Hepatocyte (in vitro differentiated cells): ENCODE measurements around the gene CNTN4.

Experiments
- CTCF ChIP-seq: fragments of 200-600 bp; sonication (generic); IDR thresholded peaks from 2 replicates; pipeline ENCODE4 v1.5.1; 2016; ENCODE audit warnings: antibody characterized with exemption, mild to moderate bottlenecking; ENCODE audit not compliant: poor library complexity
- EZH2 ChIP-seq: fragments of 200-600 bp; sonication (generic); IDR thresholded peaks from 2 replicates; pipeline ENCODE4 v1.6.1; 2016; ENCODE audit warnings: antibody characterized with exemption, mild to moderate bottlenecking, borderline replicate concordance
- EZH2phosphoT487 ChIP-seq: fragments of 200-600 bp; sonication (generic); IDR thresholded peaks from one replicate; pipeline ENCODE4 v1.6.1; 2018; ENCODE audit warnings: antibody characterized with exemption, mild to moderate bottlenecking, low read depth, moderate library complexity; ENCODE audit not compliant: unreplicated experiment, severe bottlenecking

DNA sequence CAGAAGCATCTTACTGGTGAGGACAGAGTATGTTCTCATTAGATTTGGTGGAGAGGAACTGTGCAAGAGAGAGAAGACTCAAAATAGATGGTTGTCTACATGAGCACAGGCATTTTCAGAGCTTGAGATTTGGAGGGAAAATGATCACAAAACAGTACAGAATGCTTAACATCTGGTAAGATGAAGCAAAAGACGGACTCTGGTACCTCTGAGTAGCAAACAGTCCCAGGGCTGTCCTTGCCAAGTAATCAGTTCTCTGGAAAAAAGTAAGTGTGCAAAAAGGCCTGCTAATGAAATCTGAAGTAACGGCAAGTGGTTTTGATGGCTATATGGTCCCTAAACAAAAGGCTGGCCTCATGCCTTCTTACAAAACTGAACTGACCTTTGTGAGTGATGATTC is 414.2 kb downstream of the CNTN4 start:
- TF ChIP-seq EZH2 (no peak), CTCF (no peak), EZH2phosphoT487 (no peak)
